Measurements from ENCODE around the gene ZNF516.

Gene ZNF516

GRCh38 chr18:76506974-76507764 lies 12.1 kb upstream of the ZNF516 start:
- no peak for DNase-seq (ENCODE audit: low read depth)

GRCh38 chr18:76506395-76506794 lies 11.4 kb upstream of the ZNF516 start:
- DNase-seq (ENCODE audit: low read depth), result no peak

GRCh38 chr18:76505614-76506013 lies 10.6 kb upstream of the ZNF516 start:
- DNase-seq (ENCODE audit: low read depth), result no peak

GRCh38 chr18:76504749-76505148 lies 9.7 kb upstream of the ZNF516 start:
- no peak for DNase-seq (ENCODE audit: low read depth)

- DNase-seq (ENCODE audit: low read depth), result no peak
These were observed 8.8 kb upstream of the ZNF516 start for GRCh38 chr18:76503649-76504386.

GRCh38 chr18:76502551-76502950 lies 7.5 kb upstream of the ZNF516 start:
- no peak for DNase-seq (ENCODE audit: low read depth)

- DNase-seq (ENCODE audit: low read depth), result no peak
These were observed 4.7 kb upstream of the ZNF516 start for GRCh38 chr18:76499637-76500340.

GRCh38 chr18:76499021-76499420 lies 4.0 kb upstream of the ZNF516 start:
- no peak for DNase-seq (ENCODE audit: low read depth)

- DNase-seq (ENCODE audit: low read depth), result no peak
These were observed 3.0 kb upstream of the ZNF516 start for GRCh38 chr18:76498064-76498463.

GRCh38 chr18:76497021-76497420 lies 2.0 kb upstream of the ZNF516 start:
- DNase-seq (ENCODE audit: low read depth), result no peak

GRCh38 chr18:76496194-76496890 lies 1.3 kb upstream of the ZNF516 start:
- DNase-seq (ENCODE audit: low read depth), result no peak

GRCh38 chr18:76495435-76496193 lies 572 bp upstream of the ZNF516 start:
- no peak for DNase-seq (ENCODE audit: low read depth)

- no peak for DNase-seq (ENCODE audit: low read depth)
These were observed 624 bp downstream of the ZNF516 start for GRCh38 chr18:76494231-76495005.

- DNase-seq (ENCODE audit: low read depth), result no peak
These were observed 1.6 kb downstream of the ZNF516 start for GRCh38 chr18:76493213-76494161.

- peak; percentile 98 for DNase-seq (ENCODE audit: low read depth)
These were observed 2.3 kb downstream of the ZNF516 start for GRCh38 chr18:76492669-76493212.

GRCh38 chr18:76491776-76492668 lies 3.0 kb downstream of the ZNF516 start:
- DNase-seq (ENCODE audit: low read depth), result no peak

- DNase-seq (ENCODE audit: low read depth), result no peak
These were observed 3.6 kb downstream of the ZNF516 start for GRCh38 chr18:76491473-76491775.
